ENCODE data around the gene LARP6.

DNA sequence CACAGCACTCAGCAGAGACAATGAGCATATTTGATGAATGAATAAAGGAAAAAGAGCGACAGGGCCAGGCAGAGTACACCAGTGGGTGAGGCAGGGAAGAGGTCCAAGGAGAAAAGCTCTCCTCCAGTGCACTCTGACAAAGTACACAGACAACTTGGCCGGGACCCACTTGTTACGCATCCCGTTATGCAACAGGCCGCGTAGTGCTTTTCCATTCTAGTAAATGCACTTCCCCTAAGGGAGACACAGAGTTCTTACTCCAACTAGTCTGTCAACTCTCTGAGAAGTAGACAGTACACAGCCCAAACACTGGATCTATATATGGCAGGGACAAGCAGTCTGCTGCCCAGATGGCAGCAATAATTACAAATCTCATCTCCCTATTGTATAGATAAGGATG is 18.5 kb downstream of the LARP6 start:
- no peak for TF ChIP-seq EZH2 (IDR thresholded peaks at IDR 0.05; ENCODE audit: borderline replicate concordance, insufficient read depth, low read depth, low read length, poor library complexity, severe bottlenecking)
- TF ChIP-seq, protein P1, sequence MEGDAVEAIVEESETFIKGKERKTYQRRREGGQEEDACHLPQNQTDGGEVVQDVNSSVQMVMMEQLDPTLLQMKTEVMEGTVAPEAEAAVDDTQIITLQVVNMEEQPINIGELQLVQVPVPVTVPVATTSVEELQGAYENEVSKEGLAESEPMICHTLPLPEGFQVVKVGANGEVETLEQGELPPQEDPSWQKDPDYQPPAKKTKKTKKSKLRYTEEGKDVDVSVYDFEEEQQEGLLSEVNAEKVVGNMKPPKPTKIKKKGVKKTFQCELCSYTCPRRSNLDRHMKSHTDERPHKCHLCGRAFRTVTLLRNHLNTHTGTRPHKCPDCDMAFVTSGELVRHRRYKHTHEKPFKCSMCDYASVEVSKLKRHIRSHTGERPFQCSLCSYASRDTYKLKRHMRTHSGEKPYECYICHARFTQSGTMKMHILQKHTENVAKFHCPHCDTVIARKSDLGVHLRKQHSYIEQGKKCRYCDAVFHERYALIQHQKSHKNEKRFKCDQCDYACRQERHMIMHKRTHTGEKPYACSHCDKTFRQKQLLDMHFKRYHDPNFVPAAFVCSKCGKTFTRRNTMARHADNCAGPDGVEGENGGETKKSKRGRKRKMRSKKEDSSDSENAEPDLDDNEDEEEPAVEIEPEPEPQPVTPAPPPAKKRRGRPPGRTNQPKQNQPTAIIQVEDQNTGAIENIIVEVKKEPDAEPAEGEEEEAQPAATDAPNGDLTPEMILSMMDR (IDR thresholded peaks at IDR 0.05), result no peak
